H1 (cell line): ENCODE results near the gene F2RL2. TPM values are rescaled to one million over a fixed set of nuclear protein-coding genes. Genes with fewer than 3 reads are reported as not detected.

ENCODE experiments used
- CTCF ChIA-PET: fragments of 300-600 bp; sonication (Branson Sonifier 250); formaldehyde crosslinking; loops from one replicate; lab custom pipeline; 2021; ENCODE audit not compliant: partially characterized antibody; lab: Charles Lee
- POLR2A ChIA-PET: fragments of 300-600 bp; sonication (Branson Sonifier 250); formaldehyde crosslinking; loops from one replicate; lab custom pipeline; 2021; ENCODE audit warnings: inconsistent platforms; ENCODE audit not compliant: partially characterized antibody; lab: Charles Lee
- DNase-seq, 2 experiments: peaks; one replicate each; pipeline versions ENCODE4 v3.0.0 to v3.0.0-alpha.2; 2010 to 2022; ENCODE audit warnings: low spot score in 2 of 2, low read depth in 1 of 2, mixed read lengths in 1 of 2
- FAIRE-seq: peaks from 2 replicates; lab custom pipeline; 2011; peaks lifted over from hg19 to GRCh38; lab: Jason Lieb, UNC
- H2AFZ ChIP-seq: 2 replicates; pipeline ENCODE4 v1.8.1; 2012; ENCODE audit warnings: low read length, inconsistent platforms
- H2AK5ac ChIP-seq: 2 replicates; pipeline ENCODE4 v1.6.1; 2013; ENCODE audit warnings: low read depth, low read length
- H2BK120ac ChIP-seq: replicated peaks from 2 replicates; pipeline ENCODE3; 2013; ENCODE audit warnings: low read depth, low read length, inconsistent platforms
- H2BK12ac ChIP-seq: 2 replicates; pipeline ENCODE4 v1.6.1; 2013; ENCODE audit warnings: low read depth, low read length
- H2BK15ac ChIP-seq: 2 replicates; pipeline ENCODE4 v1.6.1; 2013; ENCODE audit warnings: low read length
- H2BK20ac ChIP-seq: 2 replicates; pipeline ENCODE4 v1.6.1; 2013; ENCODE audit warnings: low read length
- H2BK5ac ChIP-seq: 2 replicates; pipeline ENCODE4 v1.6.1; 2013; ENCODE audit warnings: low read depth, low read length
- H3K14ac ChIP-seq: 2 replicates; pipeline ENCODE4 v1.6.1; 2013; ENCODE audit warnings: inconsistent platforms; ENCODE audit not compliant: insufficient read length
- H3K18ac ChIP-seq: 2 replicates; pipeline ENCODE4 v1.6.1; 2013; ENCODE audit warnings: low read length; ENCODE audit errors: extremely low read depth
- H3K23ac ChIP-seq: 2 replicates; pipeline ENCODE4 v1.6.1; 2013; ENCODE audit warnings: inconsistent platforms; ENCODE audit not compliant: insufficient read length
- H3K23me2 ChIP-seq: 2 replicates; pipeline ENCODE4 v1.6.1; 2013; ENCODE audit warnings: low read depth, low read length
- H3K27ac ChIP-seq: 2 replicates; pipeline ENCODE4 v1.6.1; 2011; ENCODE audit warnings: low read depth, low read length, inconsistent platforms
- H3K27me3 ChIP-seq, 4 experiments: replicated peaks in 1 of 4; 1 replicate in 1 of 4; 2 replicates in 3 of 4; pipeline versions ENCODE4 v1.6.1 to v1.8.1; 2011 to 2013; ENCODE audit warnings: low read length in 3 of 4, mild to moderate bottlenecking in 3 of 4, inconsistent platforms in 2 of 4, mixed read lengths in 2 of 4, moderate library complexity in 1 of 4; ENCODE audit not compliant: control insufficient read depth in 3 of 4, insufficient read depth in 3 of 4; ENCODE audit errors: extremely low read depth in 1 of 4
- H3K36me3 ChIP-seq, 4 experiments: 2 replicates each; pipeline versions ENCODE4 v1.6.1 to v1.8.1; 2011 to 2013; ENCODE audit warnings: mild to moderate bottlenecking in 4 of 4, low read length in 3 of 4, moderate library complexity in 2 of 4, control low read depth in 1 of 4, inconsistent platforms in 1 of 4; ENCODE audit not compliant: insufficient read depth in 4 of 4, control insufficient read depth in 2 of 4
- H3K4ac ChIP-seq: replicated peaks from 2 replicates; pipeline ENCODE3; 2013; ENCODE audit warnings: low read length, low read depth, mixed read lengths, inconsistent platforms; ENCODE audit not compliant: insufficient read length
- H3K4me1 ChIP-seq, 4 experiments: replicated peaks in 1 of 4; 1 replicate in 1 of 4; 2 replicates in 3 of 4; pipeline versions ENCODE4 v1.6.1 to v1.8.1; 2011 to 2013; ENCODE audit warnings: low read length in 3 of 4, inconsistent platforms in 2 of 4, mixed read lengths in 1 of 4; ENCODE audit not compliant: insufficient read depth in 4 of 4, control insufficient read depth in 3 of 4
- H3K4me2 ChIP-seq, 2 experiments: 2 replicates each; pipeline versions ENCODE4 v1.6.1 to v1.8.1; 2011 to 2013; ENCODE audit warnings: low read depth in 2 of 2, low read length in 2 of 2, control low read depth in 1 of 2, inconsistent platforms in 1 of 2, mild to moderate bottlenecking in 1 of 2; ENCODE audit not compliant: insufficient read depth in 1 of 2
- H3K4me3 ChIP-seq, 4 experiments: fragments of 200-600, 300-600 bp in 1 of 4; sonication (generic), shearing (Covaris generic), sonication (Bioruptor Twin) in 1 of 4; 2 replicates each; pipeline versions ENCODE4 v1.5.1 to v1.8.1; 2011 to 2016; ENCODE audit warnings: low read length in 4 of 4, low read depth in 3 of 4, control low read depth in 2 of 4, inconsistent platforms in 2 of 4, mild to moderate bottlenecking in 2 of 4, mixed read lengths in 1 of 4, moderate library complexity in 1 of 4; ENCODE audit not compliant: insufficient read depth in 2 of 4; ENCODE audit errors: extremely low read depth in 1 of 4
- H3K56ac ChIP-seq: replicated peaks from 2 replicates; pipeline ENCODE3; 2013; ENCODE audit warnings: low read depth, mild to moderate bottlenecking, mixed read lengths, low read length, inconsistent platforms; ENCODE audit not compliant: insufficient read length
- H3K79me1 ChIP-seq: 2 replicates; pipeline ENCODE4 v1.6.1; 2013; ENCODE audit warnings: low read depth, low read length, control low read depth
- H3K79me2 ChIP-seq, 2 experiments: 2 replicates each; pipeline versions ENCODE4 v1.6.1 to v1.8.1; 2012 to 2013; ENCODE audit warnings: low read length in 2 of 2, mild to moderate bottlenecking in 2 of 2, inconsistent platforms in 1 of 2; ENCODE audit not compliant: insufficient read depth in 2 of 2, control insufficient read depth in 1 of 2
- H3K9ac ChIP-seq, 4 experiments: replicated peaks in 1 of 4; 1 replicate in 1 of 4; 2 replicates in 3 of 4; pipeline versions ENCODE4 v1.6.1 to v1.8.1; 2011 to 2013; ENCODE audit warnings: low read depth in 3 of 4, low read length in 3 of 4, control low read depth in 2 of 4, mild to moderate bottlenecking in 2 of 4, moderate library complexity in 2 of 4, inconsistent platforms in 1 of 4; ENCODE audit errors: extremely low read depth in 1 of 4
- H3K9me3 ChIP-seq, 2 experiments: 2 replicates each; pipeline versions ENCODE4 v1.6.1 to v1.8.1; 2012 to 2013; ENCODE audit warnings: mild to moderate bottlenecking in 2 of 2, moderate library complexity in 2 of 2, control low read depth in 1 of 2, inconsistent platforms in 1 of 2, low read depth in 1 of 2, low read length in 1 of 2, mixed read lengths in 1 of 2; ENCODE audit not compliant: insufficient read depth in 2 of 2
- H4K20me1 ChIP-seq, 2 experiments: replicated peaks in 1 of 2; 2 replicates each; pipeline versions ENCODE3 to v1.8.1; 2011 to 2013; ENCODE audit warnings: inconsistent platforms in 2 of 2, low read length in 2 of 2, mild to moderate bottlenecking in 1 of 2; ENCODE audit not compliant: insufficient read depth in 2 of 2, control insufficient read depth in 1 of 2
- H4K5ac ChIP-seq: 2 replicates; pipeline ENCODE4 v1.6.1; 2013; ENCODE audit warnings: low read length, low read depth, mixed read lengths, inconsistent platforms; ENCODE audit not compliant: insufficient read length
- H4K8ac ChIP-seq: 2 replicates; pipeline ENCODE4 v1.8.0; 2013; ENCODE audit warnings: mild to moderate bottlenecking, moderate library complexity, low read length, inconsistent platforms; ENCODE audit not compliant: insufficient read depth; ENCODE audit errors: extremely low read depth
- H4K91ac ChIP-seq: replicated peaks from 2 replicates; pipeline ENCODE3; 2013; ENCODE audit warnings: low read length, mixed read lengths, inconsistent platforms; ENCODE audit not compliant: insufficient read length
- ATF3 ChIP-seq: IDR thresholded peaks from 2 replicates; pipeline ENCODE4 v1.6.1; 2011; ENCODE audit warnings: low read depth, mild to moderate bottlenecking, low read length; ENCODE audit not compliant: insufficient read depth
- E2F6 ChIP-seq: IDR thresholded peaks from 2 replicates; pipeline ENCODE4 v1.6.1; 2012; ENCODE audit warnings: inconsistent platforms
- POLR2AphosphoS5 ChIP-seq: IDR thresholded peaks from 2 replicates; pipeline ENCODE4 v1.6.1; 2011; ENCODE audit warnings: low read depth, low read length
- SP1 ChIP-seq: IDR thresholded peaks from 2 replicates; pipeline ENCODE4 v1.6.1; 2011; ENCODE audit warnings: low read depth, low read length
- TAF1 ChIP-seq: IDR thresholded peaks from 2 replicates; pipeline ENCODE4 v1.6.1; 2011; ENCODE audit warnings: mild to moderate bottlenecking, low read depth, low read length
- TAF7 ChIP-seq: optimal IDR thresholded peaks from 2 replicates; pipeline ENCODE3; 2011; ENCODE audit warnings: low read depth, mild to moderate bottlenecking, inconsistent platforms, low read length, moderate library complexity, borderline replicate concordance
- TBP ChIP-seq: IDR thresholded peaks from 2 replicates; pipeline ENCODE4 v1.6.1; 2011; ENCODE audit warnings: low read depth, low read length, improper control_type of control experiment
- WGBS, 2 experiments: shearing (Covaris generic) in 1 of 2; methylation state at CpG; one replicate each; pipeline versions ENCODE4 v1.1.6 to v1.1.7; 2013 to 2015; ENCODE audit warnings: low lambda C conversion rate in 2 of 2, mixed read lengths in 2 of 2, inconsistent platforms in 1 of 2, low coverage in 1 of 2, missing lambda C conversion rate in 1 of 2; ENCODE audit not compliant: insufficient replicate concordance in 2 of 2, insufficient coverage in 1 of 2, insufficient read length in 1 of 2; ENCODE audit errors: extremely low coverage in 1 of 2, missing lambda C conversion rate in 1 of 2; 5-methylcytosine and 5-hydroxymethylcytosine counted together
- polyA plus RNA-seq, 7 experiments: library from polyadenylated mRNA; depleted of rRNA in 3 of 7; stranded (reverse) in 5 of 7; unstranded in 2 of 7; fragments of >200 nt in 5 of 7; fragments of 200-250 nt in 2 of 7; gene quantifications; 1 replicate in 5 of 7; 2 replicates in 1 of 7; 4 replicates in 1 of 7; pipeline versions ENCODE4 v1.2.1 to v1.2.3, GENCODE V29; 2011 to 2013; ENCODE audit warnings: missing spikeins in 2 of 7, mixed read lengths in 2 of 7
- total RNA-seq: library from RNA; stranded (reverse); fragmentation: NEBNext Ultra II Directional; extraction: Animal tissue kit (Norgen Biotek cat#: 25700); gene quantifications from 2 replicates; pipeline ENCODE4 v1.2.1, GENCODE V29; 2021

The F2RL2 gene
- total and polyA plus RNA-seq, 2 of the 8 experiments (the other 6 are each of a cell fraction or from before 2014, with no cell fraction given) = 0.03 to 0.07 TPM

GRCh38 chr5:76672242-76672641 lies 49.0 kb upstream of the F2RL2 start:
- H4K20me1 ChIP-seq = peaks cover 0 to 2% of the 10 kb centered on the region in 2 experiments
- no peak overlapping the region for H2BK20ac ChIP-seq
- ChIA-PET CTCF (no interaction called here), POLR2A (no interaction called here)
- no peak overlapping the region for H3K27ac ChIP-seq
- no peak overlapping the region for H3K56ac ChIP-seq
- no peak overlapping the region for H4K91ac ChIP-seq
- no peak overlapping the region for H3K23ac ChIP-seq
- no peaks in the 10 kb centered on the region for H3K4me1 ChIP-seq
- no peaks in the 10 kb centered on the region for H3K9me3 ChIP-seq
- TF ChIP-seq ATF3 (no peak), E2F6 (no peak), SP1 (no peak), TAF1 (no peak), TBP (no peak), TAF7 (no peak), POLR2AphosphoS5 (no peak)
- no peaks in the 10 kb centered on the region for H3K79me1 ChIP-seq
- no peak overlapping the region for H4K5ac ChIP-seq
- no peaks in the 10 kb centered on the region for H3K79me2 ChIP-seq
- H3K4me3 ChIP-seq = no peak overlapping the region
- no peak overlapping the region for H4K8ac ChIP-seq
- H3K4ac ChIP-seq = no peak overlapping the region
- DNase-seq (no peak), FAIRE-seq (no peak)
- H3K14ac ChIP-seq = no peak overlapping the region
- H3K9ac ChIP-seq = no peak overlapping the region
- no peak overlapping the region for H3K18ac ChIP-seq
- no peaks in the 10 kb centered on the region for H3K27me3 ChIP-seq
- peaks cover 0 to 7% (median under 1%) of the 10 kb centered on the region in 4 experiments; a peak in 3 of 8 replicates for H3K36me3 ChIP-seq
- WGBS, 2 experiments = 90% methylated on average over 2 of the region's 2 CpGs; no CpG with 5 or more reads in 1 of the 2 experiments
- H2BK120ac ChIP-seq = no peak overlapping the region
- H2BK12ac ChIP-seq = no peak overlapping the region
- no peaks in the 10 kb centered on the region for H3K23me2 ChIP-seq
- no peak overlapping the region for H2BK15ac ChIP-seq
- no peak overlapping the region for H2BK5ac ChIP-seq
- no peak overlapping the region for H2AFZ ChIP-seq
- H2AK5ac ChIP-seq = no peak overlapping the region
- H3K4me2 ChIP-seq = no peak overlapping the region
